ENCODE data around the gene ANAPC16. TPM values are rescaled to one million over a fixed set of nuclear protein-coding genes. Genes with fewer than 3 reads are reported as not detected.

The ANAPC16 gene
- total and polyA plus RNA-seq, 8 donors = 12.7 to 231 (median 103) TPM

- Histone ChIP-seq H3K27me3 (no peaks in the 10 kb centered on the region), H3K36me3 (no peaks in the 10 kb centered on the region), H3K4me3 (peak overlapping the region; percentile 41 to 55 (median 50)), H3K27ac (peak overlapping the region; percentile 89 to 96 (median 94)), H3K4me1 (peaks cover 64 to 83% (median 75%) of the 10 kb centered on the region in 4 donors), H3K9me3 (no peaks in the 10 kb centered on the region)
- TF ChIP-seq POLR2AphosphoS5 (IDR thresholded peaks at IDR 0.05) (peak in 2 of 3 donors; percentile 41 to 55), CTCF (IDR thresholded peaks at IDR 0.05) (no peak), POLR2A (IDR thresholded peaks at IDR 0.05) (no peak), EP300 (IDR thresholded peaks at IDR 0.05) (peak; percentile 22)
- peak; percentile 83 to 96 for DNase-seq
- WGBS, 5 donors = 9 to 15% (median 12%) methylated on average over 15 to 19 of the region's 19 CpGs
- intact Hi-C loops (cut with DNase I; ENCODE audit: low total_unique reads) = no loop called here
These were observed 44.6 kb downstream of the ANAPC16 start for GRCh38 chr10:72260239-72260975.

- 3 to 7% (median 4%) methylated on average over 18 to 30 of the region's 30 CpGs for WGBS, 5 donors
- Histone ChIP-seq H3K9me3 (no peaks in the 10 kb centered on the region), H3K27me3 (no peaks in the 10 kb centered on the region), H3K27ac (peak overlapping the region; percentile 89 to 96 (median 94)), H3K4me3 (peak overlapping the region; percentile 41 to 55 (median 50)), H3K4me1 (peaks cover 56 to 75% (median 67%) of the 10 kb centered on the region in 4 donors), H3K36me3 (no peaks in the 10 kb centered on the region)
- DNase-seq = peak in 1 of 2 donors; percentile 36
- peak in 1 of 3 donors; percentile 13 for TF ChIP-seq POLR2AphosphoS5 (IDR thresholded peaks at IDR 0.05)
- no peak for TF ChIP-seq EP300 (IDR thresholded peaks at IDR 0.05)
- intact Hi-C loops (cut with DNase I; ENCODE audit: low total_unique reads) = no loop called here
These were observed 45.4 kb downstream of the ANAPC16 start for GRCh38 chr10:72260976-72261783.

GRCh38 chr10:72261784-72262404 lies 46.1 kb downstream of the ANAPC16 start:
- WGBS, 5 donors = 87 to 92% (median 89%) methylated on average over 7 of the region's 7 CpGs

GRCh38 chr10:72263613-72264241 lies 47.9 kb downstream of the ANAPC16 start:
- Histone ChIP-seq H3K27ac (peak overlapping the region; percentile 66 to 95 (median 74)), H3K4me1 (peaks cover 43 to 55% (median 52%) of the 10 kb centered on the region in 4 donors)

More at GRCh38 chr10:72261784-72262404, 46.1 kb downstream of the ANAPC16 start:
- TF ChIP-seq EP300 (IDR thresholded peaks at IDR 0.05) (no peak), POLR2AphosphoS5 (IDR thresholded peaks at IDR 0.05) (no peak), CTCF (IDR thresholded peaks at IDR 0.05) (no peak), POLR2A (IDR thresholded peaks at IDR 0.05) (no peak)
- intact Hi-C loops (cut with DNase I; ENCODE audit: low total_unique reads) = no loop called here
- no peaks in the 10 kb centered on the region for H3K36me3 ChIP-seq
- H3K4me3 ChIP-seq = no peak overlapping the region
- H3K27ac ChIP-seq = peak overlapping the region; percentile 89 to 96 (median 94)
- peak in 1 of 2 donors; percentile 60 for DNase-seq
- H3K4me1 ChIP-seq = peaks cover 49 to 68% (median 60%) of the 10 kb centered on the region in 4 donors
- H3K9me3 ChIP-seq = no peaks in the 10 kb centered on the region
- no peaks in the 10 kb centered on the region for H3K27me3 ChIP-seq

More at GRCh38 chr10:72263613-72264241, 47.9 kb downstream of the ANAPC16 start:
- Histone ChIP-seq H3K36me3 (no peaks in the 10 kb centered on the region), H3K27me3 (no peaks in the 10 kb centered on the region), H3K9me3 (no peaks in the 10 kb centered on the region), H3K4me3 (no peak overlapping the region)
- intact Hi-C loops (cut with DNase I; ENCODE audit: low total_unique reads) = no loop called here
- WGBS, 5 donors = 34 to 58% (median 46%) methylated on average over 6 of the region's 6 CpGs
- TF ChIP-seq EP300 (IDR thresholded peaks at IDR 0.05) (no peak), POLR2AphosphoS5 (IDR thresholded peaks at IDR 0.05) (peak in 2 of 3 donors; percentile 66 to 69), POLR2A (IDR thresholded peaks at IDR 0.05) (no peak)
- peak; percentile 91 to 92 for DNase-seq
